Large intestine (tissue), 3 donors: ENCODE results near the gene SLC35A2. TPM values are rescaled to one million over a fixed set of nuclear protein-coding genes. Genes with fewer than 3 reads are reported as not detected.

Experiments
- DNase-seq, 2 donors: peaks; one replicate each; pipeline versions ENCODE4 v3.0.0 to v3.0.0-alpha.2; 2013
- H3K27ac ChIP-seq: one replicate; pipeline ENCODE4 v1.5.1; 2013; ENCODE audit warnings: low read length
- H3K27me3 ChIP-seq: 2 replicates; pipeline ENCODE4 v1.6.1; 2013; ENCODE audit warnings: low read length; ENCODE audit not compliant: control insufficient read depth, insufficient read depth
- H3K36me3 ChIP-seq: 2 replicates; pipeline ENCODE4 v1.6.1; 2013; ENCODE audit warnings: low read length; ENCODE audit not compliant: control insufficient read depth, insufficient read depth
- H3K4me1 ChIP-seq: one replicate; pipeline ENCODE4 v1.6.1; 2013; ENCODE audit warnings: low read length; ENCODE audit not compliant: control insufficient read depth, insufficient read depth
- H3K4me3 ChIP-seq: one replicate; pipeline ENCODE4 v1.5.1; 2013; ENCODE audit warnings: low read length
- H3K9me3 ChIP-seq: one replicate; pipeline ENCODE4 v1.6.1; 2013; ENCODE audit warnings: mild to moderate bottlenecking, low read depth, low read length, moderate library complexity; ENCODE audit not compliant: control insufficient read depth
- WGBS: methylation state at CpG from one replicate; pipeline ENCODE4 v1.1.5; 2013; ENCODE audit warnings: low lambda C conversion rate; ENCODE audit not compliant: insufficient coverage; 5-methylcytosine and 5-hydroxymethylcytosine counted together
- polyA plus RNA-seq: library from polyadenylated mRNA; unstranded; fragments of 120-200 nt; gene quantifications from one replicate; pipeline ENCODE4 v1.2.1, GENCODE V29; 2013

Gene SLC35A2
- polyA plus RNA-seq, 1 donor: 23.6 TPM

DNA sequence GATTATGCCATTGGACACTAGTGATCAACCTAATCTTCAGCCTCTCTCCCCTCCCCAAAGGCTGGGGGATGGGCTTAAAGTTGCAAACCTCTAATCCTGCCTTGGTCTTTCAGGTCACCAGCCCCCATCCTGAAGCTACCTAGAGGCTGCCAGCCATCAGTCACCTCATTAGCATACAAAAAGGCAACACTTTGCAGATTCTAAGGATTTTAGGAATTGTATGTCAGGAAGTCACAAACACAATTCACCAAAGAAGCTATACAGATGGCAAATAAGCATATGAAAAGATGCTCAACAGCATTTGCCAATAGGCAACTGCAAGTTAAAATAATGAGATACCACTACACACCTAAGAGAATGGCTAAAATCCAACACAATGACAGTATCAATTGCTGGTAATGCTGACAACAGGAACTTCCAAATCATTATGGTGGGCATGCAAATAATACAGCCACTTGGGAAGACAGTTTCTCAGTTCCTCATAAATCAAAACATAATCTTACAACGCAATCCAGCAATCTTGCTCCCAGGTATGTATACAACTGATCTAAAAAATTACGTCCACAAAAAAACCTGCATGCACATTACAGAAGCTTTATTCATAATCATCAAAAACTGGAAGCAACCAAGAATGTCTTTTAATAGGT lies 16.4 kb upstream of the SLC35A2 start:
- Histone ChIP-seq H3K4me3 (no peak overlapping the region), H3K36me3 (peaks cover 36% of the 10 kb centered on the region), H3K27me3 (no peaks in the 10 kb centered on the region), H3K9me3 (no peaks in the 10 kb centered on the region), H3K4me1 (no peaks in the 10 kb centered on the region), H3K27ac (no peak overlapping the region)
- WGBS: no CpG with 5 or more reads among the region's 2 CpGs
- no peak for DNase-seq

DNA sequence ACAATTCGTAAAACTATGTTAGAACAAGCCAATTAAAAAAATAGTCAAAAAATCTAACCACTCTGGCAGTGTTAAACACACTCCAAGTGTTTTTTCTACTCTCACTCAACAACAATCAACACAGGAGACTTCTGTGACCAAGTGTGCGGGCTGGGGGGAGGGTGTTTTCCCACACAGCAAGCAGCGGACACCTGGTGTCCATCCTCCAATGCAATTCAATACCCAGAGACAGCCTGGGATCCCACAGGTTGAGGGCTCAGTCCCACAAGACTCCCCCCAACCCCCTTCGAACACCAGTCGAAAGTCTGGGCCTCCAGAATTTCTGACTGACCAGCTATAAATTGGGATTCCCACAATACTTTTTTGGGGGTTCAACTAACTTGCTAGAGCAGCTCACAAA lies 15.7 kb upstream of the SLC35A2 start:
- WGBS: no CpG with 5 or more reads among the region's 5 CpGs
- H3K4me3 ChIP-seq: no peak overlapping the region
- no peak for DNase-seq
- H3K4me1 ChIP-seq: no peaks in the 10 kb centered on the region
- H3K27me3 ChIP-seq: no peaks in the 10 kb centered on the region
- no peak overlapping the region for H3K27ac ChIP-seq
- H3K9me3 ChIP-seq: no peaks in the 10 kb centered on the region
- peaks cover 39% of the 10 kb centered on the region for H3K36me3 ChIP-seq

DNA sequence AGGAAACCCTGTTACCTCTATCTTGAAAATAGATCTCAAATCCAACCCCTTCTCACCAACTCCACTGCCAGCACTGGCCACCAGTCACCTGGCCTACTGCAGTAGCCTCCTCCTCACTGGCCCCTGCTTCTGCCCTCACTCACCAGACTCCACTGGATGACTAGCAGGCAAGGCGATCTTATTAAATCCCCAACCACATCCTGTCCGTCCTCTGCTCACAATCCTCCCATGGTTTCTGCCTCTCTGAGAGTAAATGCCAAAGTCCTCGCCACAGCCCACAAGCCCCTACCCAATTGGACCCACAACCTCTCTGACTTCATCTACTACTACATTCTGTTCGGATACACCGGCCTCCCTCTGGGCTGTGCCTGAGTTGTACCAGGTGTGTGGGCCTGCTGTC lies 12.8 kb upstream of the SLC35A2 start:
- peaks cover 32% of the 10 kb centered on the region for H3K36me3 ChIP-seq
- H3K4me1 ChIP-seq: peaks cover 7% of the 10 kb centered on the region
- no peak overlapping the region for H3K4me3 ChIP-seq
- no peaks in the 10 kb centered on the region for H3K9me3 ChIP-seq
- no peak overlapping the region for H3K27ac ChIP-seq
- no peak for DNase-seq
- no CpG with 5 or more reads among the region's 5 CpGs for WGBS
- no peaks in the 10 kb centered on the region for H3K27me3 ChIP-seq

DNA sequence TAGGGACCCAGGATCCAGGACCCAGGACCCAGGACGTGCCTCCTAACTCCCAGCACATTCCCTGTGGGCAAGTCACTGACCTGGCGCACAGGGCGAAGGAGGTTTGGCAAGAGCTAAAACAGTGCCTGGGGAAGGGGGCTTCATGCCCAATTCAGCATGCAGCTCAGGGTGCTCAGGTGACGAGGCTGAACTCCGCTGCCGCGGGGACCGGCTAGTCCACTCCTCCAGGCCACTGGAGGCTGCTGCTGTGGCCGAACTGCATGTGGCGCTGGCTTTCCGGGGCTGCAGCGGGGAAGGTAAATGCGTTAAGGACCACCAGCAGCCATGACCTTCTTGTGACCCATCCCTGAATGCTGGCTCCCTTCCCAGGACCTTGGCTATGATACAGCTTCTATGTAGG lies 12.3 kb upstream of the SLC35A2 start:
- H3K9me3 ChIP-seq: no peaks in the 10 kb centered on the region
- H3K27me3 ChIP-seq: no peaks in the 10 kb centered on the region
- peaks cover 7% of the 10 kb centered on the region for H3K4me1 ChIP-seq
- H3K27ac ChIP-seq: no peak overlapping the region
- H3K4me3 ChIP-seq: no peak overlapping the region
- no CpG with 5 or more reads among the region's 13 CpGs for WGBS
- H3K36me3 ChIP-seq: peaks cover 32% of the 10 kb centered on the region
- DNase-seq: no peak

DNA sequence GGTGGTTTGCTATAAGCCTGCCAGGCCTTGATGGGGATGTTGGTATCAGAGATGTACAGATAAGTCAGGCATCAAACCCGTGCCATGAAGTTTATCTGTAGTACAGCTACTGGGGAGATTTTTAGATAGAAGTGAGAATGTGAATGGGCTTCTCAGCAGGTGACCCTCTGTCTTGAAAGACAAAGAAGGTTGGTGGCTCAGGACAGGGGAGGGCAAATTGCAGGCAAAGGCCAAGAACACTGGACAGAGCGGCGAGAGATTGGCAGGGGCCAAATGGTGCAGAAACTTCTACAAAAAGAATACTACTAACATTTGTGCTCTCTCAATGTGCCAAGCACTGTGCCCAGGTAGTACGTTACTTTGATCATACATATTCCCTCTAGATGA lies 9.3 kb upstream of the SLC35A2 start:
- Histone ChIP-seq H3K4me3 (no peak overlapping the region), H3K27me3 (no peaks in the 10 kb centered on the region), H3K27ac (no peak overlapping the region), H3K36me3 (peaks cover 28% of the 10 kb centered on the region), H3K4me1 (peaks cover 15% of the 10 kb centered on the region), H3K9me3 (no peaks in the 10 kb centered on the region)
- no peak for DNase-seq
- WGBS: no CpG with 5 or more reads among the region's 4 CpGs

DNA sequence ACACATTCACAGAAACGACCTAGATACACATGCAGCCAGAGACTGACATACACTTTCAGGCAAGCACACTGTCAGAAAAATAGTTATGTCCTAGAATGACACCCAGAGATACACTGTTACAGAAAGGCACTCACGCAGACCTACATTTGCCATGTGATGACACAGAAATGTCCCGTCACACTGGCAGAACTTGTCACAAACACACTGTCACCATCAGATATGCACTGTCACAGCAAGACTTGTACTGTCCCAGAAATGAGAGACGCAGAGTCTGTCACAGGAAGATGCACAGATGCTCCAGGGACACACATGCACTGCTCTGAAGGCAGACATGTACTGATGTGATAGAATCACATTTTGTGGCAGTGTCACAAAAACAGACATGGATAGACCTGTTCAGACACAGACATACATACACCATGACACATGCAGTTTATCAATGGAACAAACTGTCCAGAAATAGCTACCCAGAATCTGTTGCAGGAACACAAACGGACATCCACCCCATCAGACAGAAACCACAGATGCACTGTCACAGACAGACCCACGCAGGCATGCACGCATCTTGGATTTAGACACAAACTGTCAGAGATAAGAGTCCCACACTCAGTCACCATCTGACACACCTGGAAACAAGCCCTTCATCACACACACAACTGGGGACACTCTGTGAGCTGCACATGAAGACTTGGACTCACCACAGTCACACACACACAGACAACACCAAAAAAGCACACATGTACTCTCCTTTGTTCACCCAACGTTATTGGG lies 8.7 kb upstream of the SLC35A2 start:
- Histone ChIP-seq H3K9me3 (no peaks in the 10 kb centered on the region), H3K36me3 (peaks cover 25% of the 10 kb centered on the region), H3K4me3 (no peak overlapping the region), H3K27ac (peak overlapping the region; percentile 68), H3K27me3 (no peaks in the 10 kb centered on the region), H3K4me1 (peaks cover 15% of the 10 kb centered on the region)
- WGBS: no CpG with 5 or more reads among the region's 8 CpGs
- DNase-seq: no peak

DNA sequence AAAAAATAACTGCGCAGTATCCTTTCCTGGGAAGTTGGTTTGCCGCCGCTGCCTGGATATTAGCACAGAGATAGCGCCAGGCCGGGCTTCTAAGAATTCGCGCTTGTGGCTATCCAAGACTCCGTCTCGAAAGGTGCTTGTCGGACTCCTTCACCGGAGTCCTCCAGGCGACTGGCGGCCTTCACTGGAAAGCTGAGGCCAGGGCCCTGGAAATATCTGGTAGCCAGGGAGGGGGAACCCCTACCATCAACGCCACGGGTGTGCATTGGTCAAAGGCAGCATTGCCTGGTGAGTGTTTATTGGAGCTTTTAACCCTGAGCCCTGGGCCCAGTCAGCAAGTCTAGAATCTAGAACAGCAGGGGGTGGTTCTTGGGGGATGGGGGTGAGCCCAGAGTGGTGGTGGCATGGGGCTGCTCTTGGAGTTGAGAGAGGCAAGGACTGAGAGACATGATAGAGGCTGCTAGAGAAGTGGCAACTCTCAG lies 8.0 kb upstream of the SLC35A2 start:
- no peak for DNase-seq
- Histone ChIP-seq H3K9me3 (no peaks in the 10 kb centered on the region), H3K4me3 (peak overlapping the region; percentile 75), H3K36me3 (peaks cover 27% of the 10 kb centered on the region), H3K27me3 (no peaks in the 10 kb centered on the region), H3K4me1 (peaks cover 15% of the 10 kb centered on the region), H3K27ac (peak overlapping the region; percentile 68)
- no CpG with 5 or more reads among the region's 15 CpGs for WGBS

DNA sequence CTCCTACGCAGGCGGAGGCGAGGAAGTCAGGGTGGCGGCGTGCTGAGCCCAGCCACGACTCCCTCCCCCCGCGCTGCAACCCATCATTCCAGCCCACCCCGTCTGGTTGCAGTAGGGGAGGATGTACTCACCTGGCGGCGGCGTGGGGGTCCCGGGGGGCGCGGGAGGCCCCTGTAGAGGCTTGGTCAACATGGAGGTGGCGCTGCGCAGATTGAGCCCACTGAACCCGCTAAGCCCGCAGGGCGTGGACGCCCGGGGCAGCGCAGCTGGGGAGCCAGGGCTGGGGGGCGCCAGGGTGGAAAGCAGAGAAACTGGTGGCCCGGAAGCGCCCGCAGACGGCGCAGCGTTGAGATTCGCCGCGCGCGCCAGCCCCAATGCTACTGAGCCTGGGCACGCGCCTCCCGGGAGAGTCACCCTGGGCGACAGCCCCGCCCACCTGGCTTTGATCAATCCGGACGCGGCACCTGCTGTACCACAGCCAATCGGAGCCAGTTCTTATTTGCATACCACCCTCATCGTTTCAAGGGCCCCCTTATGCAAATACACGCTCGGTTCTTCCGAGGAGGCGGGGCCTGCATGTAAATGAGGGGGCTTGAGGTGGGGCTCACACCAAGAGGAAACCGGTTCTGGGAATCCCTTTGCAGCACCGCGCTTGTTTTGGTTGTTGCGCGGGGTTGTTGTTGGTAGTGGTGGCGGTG lies 7.3 kb upstream of the SLC35A2 start, which contains the start of gene PIM2:
TSS of gene PIM2 (minus strand) at position 382 of the 698 bp plus-strand sequence. CDS start at position 192, 190 bp downstream.
- no CpG with 5 or more reads among the region's 55 CpGs for WGBS
- H3K27ac ChIP-seq: peak within 1 kb of the TSS; percentile 75
- no peaks in the 10 kb centered on the region for H3K9me3 ChIP-seq
- H3K27me3 ChIP-seq: no peaks in the 10 kb centered on the region
- H3K4me1 ChIP-seq: peaks cover 15% of the 10 kb centered on the region
- DNase-seq: peak; percentile 92 to 94
- H3K4me3 ChIP-seq: peak within 1 kb of the TSS; percentile 75
- H3K36me3 ChIP-seq: peaks cover 28% of the 10 kb centered on the region

DNA sequence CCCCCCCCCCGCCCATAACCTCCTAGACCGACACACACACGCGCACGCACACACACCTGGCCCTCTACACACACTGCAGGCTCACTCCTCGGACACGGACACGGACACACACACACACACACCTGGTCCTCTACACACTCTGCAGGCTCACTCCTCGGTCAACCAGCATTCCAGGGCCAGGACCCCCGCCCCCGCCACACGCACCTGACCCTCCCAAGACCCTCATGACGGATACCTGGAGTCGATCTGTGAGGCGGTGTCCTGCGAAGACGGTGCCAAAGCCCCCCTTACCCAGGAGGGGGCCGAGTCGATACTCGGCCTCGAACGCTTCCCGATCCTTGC lies 6.8 kb upstream of the SLC35A2 start:
- WGBS: no CpG with 5 or more reads among the region's 23 CpGs
- no peak for DNase-seq
- peaks cover 15% of the 10 kb centered on the region for H3K4me1 ChIP-seq

DNA sequence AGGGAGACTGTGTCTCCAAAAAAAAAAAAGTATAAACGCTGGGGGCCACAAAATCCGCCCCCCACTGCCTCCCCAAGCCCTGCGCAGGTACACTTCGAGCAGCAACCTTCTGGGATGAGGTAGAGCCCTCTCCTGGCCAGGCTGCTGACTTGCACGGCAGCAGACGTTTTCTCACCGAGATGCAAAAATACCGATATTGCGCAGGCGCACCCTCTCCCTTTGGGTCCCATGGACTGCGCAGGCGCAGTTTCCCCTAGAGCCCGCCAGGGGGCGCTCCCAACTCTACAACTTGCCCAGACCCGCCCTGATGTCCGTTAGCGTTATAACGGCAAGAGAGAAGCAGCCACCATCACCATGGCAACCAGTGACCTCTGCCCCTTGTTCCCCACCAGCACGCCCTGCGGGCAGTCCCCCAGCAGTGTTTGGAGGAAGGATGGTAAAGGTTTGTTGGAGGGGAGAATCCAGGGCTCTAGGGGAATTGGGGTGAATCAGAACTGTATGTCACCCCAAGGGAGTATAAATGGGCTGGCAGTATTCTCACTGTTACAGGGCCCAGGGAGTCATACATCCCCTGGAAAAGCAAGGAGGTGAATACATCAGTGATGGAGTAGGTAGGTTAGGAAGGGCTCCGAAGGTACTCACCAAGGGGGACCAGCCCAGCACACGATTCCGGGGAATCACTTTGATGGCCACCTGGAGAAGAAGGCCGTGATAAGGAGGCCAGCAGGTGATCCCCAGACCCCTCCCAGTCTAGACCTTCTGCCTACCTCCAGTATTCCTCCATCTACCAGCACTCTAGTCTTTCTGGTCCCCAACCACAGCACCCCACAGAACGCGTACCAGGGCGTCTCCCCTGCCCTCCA lies 5.9 kb upstream of the SLC35A2 start:
- peak overlapping the region; percentile 75 for H3K4me3 ChIP-seq
- peak; percentile 86 to 89 for DNase-seq

More for the DNA sequence above, 6.8 kb upstream of the SLC35A2 start:
- no peaks in the 10 kb centered on the region for H3K27me3 ChIP-seq
- peak overlapping the region; percentile 75 for H3K27ac ChIP-seq
- H3K36me3 ChIP-seq: peaks cover 27% of the 10 kb centered on the region
- peak overlapping the region; percentile 75 for H3K4me3 ChIP-seq
- no peaks in the 10 kb centered on the region for H3K9me3 ChIP-seq

More for the DNA sequence above, 5.9 kb upstream of the SLC35A2 start:
- Histone ChIP-seq H3K36me3 (peaks cover 21% of the 10 kb centered on the region), H3K27ac (peak overlapping the region; percentile 29), H3K27me3 (no peaks in the 10 kb centered on the region), H3K9me3 (no peaks in the 10 kb centered on the region), H3K4me1 (peaks cover 20% of the 10 kb centered on the region)
- no CpG with 5 or more reads among the region's 27 CpGs for WGBS
